NCI-H1048 (cell line): ENCODE measurements around the gene SLC16A8.

Source experiments
- DNase-seq: peaks from one replicate; lab custom pipeline; 2025; lab: John Stamatoyannopoulos, UW

SLC16A8 gene

DNA sequence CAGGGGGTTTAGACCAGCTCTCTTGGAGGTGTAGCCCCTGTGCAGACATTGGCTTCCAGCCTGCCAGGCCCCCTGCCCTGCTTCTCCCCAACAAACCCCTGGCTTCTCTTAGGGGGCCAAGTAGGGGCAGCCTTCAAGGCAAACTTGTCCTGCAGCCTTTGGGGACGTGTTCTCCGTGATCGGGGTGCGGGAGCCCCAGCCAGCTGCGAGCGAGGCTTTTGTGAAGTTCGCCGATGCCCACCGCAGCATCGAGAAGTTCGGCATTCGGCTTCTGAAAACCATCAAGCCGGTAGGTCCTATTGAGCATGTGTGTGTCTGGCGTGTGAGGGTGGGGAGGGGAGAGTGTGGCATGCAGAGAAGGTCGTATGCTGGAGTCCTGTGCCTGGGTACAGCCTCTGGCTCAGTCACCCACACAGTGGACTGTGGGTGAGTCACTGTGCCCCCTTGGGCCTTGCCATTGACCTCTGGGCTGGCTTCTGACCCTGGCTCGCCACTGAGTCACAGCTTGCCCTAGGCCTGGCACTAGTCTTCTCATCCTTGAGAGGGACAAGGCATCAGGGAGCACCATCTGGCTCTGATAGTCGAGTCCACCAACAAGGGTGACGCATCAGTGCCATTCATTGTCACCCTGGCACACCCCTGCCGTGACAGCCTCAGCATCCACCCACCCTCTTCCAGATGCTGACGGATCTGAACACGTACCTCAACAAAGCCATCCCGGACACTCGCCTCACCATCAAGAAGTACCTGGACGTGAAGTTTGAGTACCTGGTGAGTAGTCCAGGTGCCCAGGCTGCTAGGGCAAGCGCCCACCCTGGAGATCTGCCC lies 11.4 kb downstream of the SLC16A8 start:
- no peak for DNase-seq

- DNase-seq, result no peak
Measured at GRCh38 chr22:38071421-38072321, 12.3 kb downstream of the SLC16A8 start.

DNA sequence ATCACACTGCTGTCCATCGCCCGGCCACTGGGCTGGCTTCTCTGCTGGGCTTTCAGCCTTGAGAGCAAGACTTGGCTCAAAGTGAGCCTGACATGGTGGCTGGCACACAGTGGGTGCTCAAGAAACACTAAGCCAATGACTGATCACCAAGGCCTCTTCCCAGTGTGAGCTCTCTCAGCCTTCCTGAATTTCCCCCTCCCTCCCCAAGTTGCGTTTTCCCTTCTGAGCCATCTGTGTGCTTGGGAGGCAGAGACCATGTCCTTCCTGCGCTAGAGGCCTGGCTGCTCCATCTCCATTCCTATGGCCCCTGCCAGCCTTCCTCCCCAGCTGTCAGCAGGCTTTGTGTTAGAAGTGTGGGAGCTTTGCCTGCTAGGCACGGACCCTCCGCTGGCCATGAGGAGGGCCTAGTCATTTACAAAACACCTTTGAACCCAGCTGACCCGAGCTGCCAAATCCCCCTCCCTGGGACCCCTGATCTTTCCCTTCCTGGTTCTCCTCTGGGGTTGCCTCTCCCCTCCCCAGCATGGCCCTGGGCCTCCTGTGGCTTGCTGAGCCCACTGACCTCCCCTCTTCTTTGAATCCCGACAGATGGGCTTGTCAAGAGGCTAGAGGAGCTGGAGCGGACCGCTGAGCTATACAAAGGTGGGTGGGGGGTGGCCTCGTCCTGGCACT lies 13.6 kb downstream of the SLC16A8 start:
- DNase-seq, result no peak

DNA sequence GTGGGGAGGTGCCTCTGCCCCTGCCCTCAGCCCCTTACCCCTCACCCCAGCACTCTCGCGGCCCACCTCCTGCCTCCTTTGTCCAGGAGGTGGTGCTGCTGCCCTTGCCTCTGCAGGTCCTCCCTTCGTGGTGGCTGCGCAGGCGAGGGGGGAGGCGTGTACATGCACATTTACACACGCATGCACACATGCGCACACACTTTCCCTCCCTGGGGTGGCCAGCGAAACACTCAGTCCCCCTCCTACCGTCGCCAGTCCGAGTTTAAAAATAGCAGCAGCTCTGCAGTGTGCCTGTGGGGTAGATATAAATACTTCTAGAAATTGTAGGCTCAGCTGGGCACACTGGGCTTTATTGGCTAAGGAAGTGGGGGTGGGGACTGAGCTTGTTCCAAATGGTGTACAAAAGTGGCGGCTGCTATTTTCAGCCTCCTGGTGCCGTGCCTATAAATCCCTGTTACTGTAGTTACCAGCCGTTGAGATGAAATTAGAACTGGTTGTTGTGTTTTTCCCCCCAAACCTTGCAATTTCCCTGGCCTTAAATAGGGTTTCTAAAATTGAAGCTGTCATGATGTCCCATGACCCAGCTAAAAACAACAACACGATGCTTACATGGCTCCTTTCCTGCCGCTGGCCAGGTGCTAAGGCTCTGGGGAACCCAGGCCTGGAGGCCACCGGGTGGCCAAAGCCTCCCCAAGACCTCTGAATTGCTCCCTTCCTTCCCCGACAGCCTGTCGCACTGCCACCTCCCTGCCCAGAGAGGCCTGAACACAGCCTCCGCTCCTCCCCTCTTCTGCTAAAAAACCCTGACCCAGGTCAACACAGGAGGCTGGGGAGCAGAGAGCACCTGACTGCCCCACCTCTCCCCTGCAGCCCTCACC lies 14.4 kb downstream of the SLC16A8 start:
- DNase-seq, result no peak

DNA sequence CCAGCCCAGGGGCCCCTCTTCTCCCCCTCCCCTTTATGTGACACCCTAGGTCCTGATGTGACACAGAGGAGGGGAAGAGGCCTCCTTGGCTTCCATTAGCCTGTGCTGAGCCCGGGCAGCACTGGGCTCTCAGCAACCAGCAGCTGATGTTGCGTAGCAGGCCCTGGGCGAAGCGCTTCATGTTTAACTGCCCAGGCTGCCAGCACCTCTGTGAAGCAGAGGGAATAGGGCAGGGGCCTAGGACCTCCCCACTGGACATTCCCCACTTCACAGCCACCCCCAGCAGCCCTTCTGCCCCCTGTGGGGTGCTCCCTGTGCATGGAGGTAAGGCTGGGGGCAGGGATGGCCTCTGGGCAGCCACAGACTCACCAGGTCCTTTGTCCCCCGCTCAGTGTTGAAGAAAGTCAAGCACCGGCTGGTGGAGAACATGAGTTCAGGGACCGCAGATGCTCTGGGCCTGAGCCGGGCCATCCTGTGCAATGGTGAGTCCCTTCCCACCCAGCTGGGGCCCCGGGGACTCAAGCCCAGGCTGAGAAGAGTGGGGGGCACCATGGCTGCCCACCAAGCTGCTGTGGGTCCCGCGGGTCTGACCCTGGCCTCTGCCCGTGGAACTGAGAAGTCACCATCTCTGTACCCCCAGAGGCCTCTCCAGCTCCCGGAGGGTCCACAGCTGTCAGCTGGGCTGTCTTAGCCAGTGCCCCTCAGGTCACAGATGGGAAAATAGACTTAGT lies 15.2 kb downstream of the SLC16A8 start:
- no peak for DNase-seq

- no peak for DNase-seq
Measured at GRCh38 chr22:38067761-38068360, 16.1 kb downstream of the SLC16A8 start.

DNA sequence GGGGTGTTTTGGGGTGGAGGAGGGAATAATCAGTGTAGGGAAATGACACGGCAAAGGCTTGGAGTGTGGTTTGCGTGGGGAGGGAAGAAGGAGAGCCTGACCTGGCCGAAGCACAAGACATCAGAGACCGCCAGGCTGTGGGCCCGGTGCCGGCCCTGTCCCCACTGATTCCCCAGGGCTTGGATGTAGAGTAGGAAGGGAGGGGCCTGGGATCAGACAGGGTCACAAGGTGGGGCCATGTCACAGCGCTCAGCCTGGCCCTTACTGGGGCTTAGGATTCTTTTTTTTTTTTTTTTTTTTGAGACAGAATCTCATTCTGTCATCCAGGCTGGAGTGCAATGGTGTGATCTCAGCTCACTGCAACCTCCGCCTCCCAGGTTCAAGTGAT lies 17.0 kb downstream of the SLC16A8 start:
- DNase-seq, result no peak

DNA sequence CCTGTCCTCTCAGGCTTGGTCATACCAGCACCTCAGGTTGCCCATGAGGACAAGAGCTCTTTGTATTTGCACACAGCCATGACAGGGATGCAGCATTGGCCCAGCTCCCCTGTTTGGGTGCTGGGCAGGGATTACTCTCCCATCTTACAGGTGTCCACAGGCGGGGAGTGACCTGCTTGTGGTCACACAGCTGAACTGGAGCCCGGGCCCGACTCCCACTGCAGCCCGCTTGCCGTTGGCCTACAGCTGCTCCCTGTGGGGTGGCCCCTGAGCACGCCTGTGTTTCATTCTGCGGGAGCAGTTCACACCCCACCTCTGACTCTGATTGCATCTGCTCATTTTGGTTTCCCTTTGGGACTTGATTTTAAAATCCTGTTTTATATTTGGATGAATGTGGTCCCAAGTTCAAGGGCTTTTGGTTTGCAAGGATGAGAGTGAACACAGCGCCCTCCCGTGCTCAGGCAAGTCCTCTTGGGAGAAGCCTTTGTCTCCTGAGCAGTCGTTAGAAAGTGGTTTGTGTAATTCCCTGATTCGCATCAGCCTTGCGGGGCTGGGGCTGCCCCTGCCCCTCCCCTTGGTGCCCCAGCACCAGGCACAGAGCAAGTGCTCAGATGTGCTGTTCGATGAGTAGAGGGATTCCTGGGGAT lies 17.5 kb downstream of the SLC16A8 start:
- no peak for DNase-seq

DNA sequence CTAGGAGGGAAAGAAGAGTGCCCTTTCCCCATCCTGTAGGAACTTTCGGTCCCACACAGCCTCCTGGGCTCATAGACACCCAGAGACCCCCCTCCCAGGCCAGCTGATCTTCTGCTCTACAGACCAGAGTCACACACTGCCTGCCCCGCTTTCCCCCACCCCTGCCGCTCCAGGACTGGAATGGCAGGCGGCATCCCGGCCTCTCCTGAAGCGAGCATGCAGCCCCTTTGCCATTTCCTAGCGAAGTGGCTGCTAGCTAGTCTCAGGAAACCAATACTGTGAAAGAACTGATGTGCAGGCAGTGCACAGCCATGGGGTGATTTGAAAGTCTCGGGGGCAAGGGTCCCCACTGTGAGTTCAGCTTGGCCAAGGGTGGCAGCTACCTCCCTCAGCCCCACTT lies 18.4 kb downstream of the SLC16A8 start:
- DNase-seq, result no peak

DNA sequence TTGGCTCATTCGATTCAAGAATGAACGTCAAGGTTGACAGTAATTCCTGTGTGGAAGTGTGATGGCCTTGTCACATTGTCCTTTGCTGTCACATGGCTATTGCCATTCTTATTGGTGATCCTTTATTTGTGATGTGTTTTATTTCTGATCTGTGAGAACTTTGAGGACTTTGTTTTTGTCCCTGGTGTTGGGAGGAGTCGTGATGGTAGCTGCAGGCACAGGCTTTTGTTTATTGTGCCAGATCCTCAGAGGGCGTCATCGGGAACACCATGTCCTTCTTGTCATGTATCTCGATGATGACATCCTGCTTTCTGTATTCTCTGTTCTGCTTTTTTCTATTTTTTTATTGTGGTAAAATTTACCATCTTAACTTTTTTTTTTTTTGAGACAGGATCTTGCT lies 21.2 kb downstream of the SLC16A8 start:
- DNase-seq, result no peak

GRCh38 chr22:38056969-38057891 lies 26.8 kb downstream of the SLC16A8 start, which contains the start of gene PICK1:
Gene PICK1 (plus strand): TSS chr22:38057404. CDS start chr22:38057810, 406 bp downstream.
- peak; percentile 75 for DNase-seq

GRCh38 chr22:38051900-38052862 lies 31.8 kb downstream of the SLC16A8 start:
- DNase-seq, result peak; percentile 58

DNA sequence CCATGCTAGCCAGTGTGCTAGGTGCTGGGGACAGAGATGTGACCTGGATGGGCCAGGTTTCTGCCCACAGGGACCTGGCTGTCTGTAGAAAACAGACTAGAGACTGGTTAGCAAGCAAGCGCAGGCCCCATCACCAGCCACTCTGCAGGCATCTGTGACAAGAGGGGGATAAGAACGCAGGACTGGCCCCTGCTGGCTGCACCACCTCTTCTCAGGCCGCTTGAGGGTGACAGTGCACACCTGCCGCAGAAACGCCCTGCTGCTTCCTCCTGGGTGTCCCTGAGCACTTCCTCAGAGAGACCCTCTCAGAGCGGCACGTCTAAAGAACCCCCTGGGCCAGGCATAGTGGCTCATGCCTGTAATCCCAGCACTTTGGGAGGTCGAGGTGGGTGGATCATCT lies 32.7 kb downstream of the SLC16A8 start:
- no peak for DNase-seq

- DNase-seq, result no peak
Measured at GRCh38 chr22:38050720-38051119, 33.3 kb downstream of the SLC16A8 start.

GRCh38 chr22:38049812-38050619 lies 34.0 kb downstream of the SLC16A8 start:
- no peak for DNase-seq

DNA sequence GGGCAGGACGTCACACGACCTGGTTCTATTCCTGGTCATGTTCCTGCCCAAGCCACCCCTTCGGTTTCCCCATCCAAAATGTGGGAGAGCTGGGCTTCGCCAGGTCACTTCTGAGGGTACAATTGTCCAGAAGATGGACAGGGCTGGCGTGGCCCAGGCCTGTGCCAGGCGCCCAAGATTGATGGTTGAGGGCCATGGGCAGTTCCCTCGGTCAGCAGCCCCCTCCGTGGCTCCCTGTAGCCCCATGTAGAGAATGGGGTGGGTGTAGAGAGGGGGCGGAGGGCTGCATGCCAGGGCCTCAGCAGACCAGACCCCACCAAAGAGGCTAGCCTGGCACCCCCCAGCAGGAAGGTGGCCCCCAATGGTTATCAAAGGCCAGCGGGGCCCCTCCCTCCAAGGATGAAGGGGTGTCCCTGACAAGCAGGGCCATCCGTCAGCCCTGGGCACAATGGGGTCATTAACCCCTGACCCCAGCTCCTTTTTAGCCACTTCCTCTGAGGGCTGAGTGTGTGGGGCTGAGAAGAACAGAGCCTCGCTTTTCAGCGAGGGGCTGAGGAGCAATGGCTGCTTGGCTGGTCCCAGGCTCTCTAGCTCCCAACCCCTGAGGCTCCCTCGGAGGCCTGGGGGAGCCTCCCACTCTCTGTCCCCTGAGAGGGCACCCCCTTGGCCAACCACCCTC lies 37.8 kb downstream of the SLC16A8 start:
- no peak for DNase-seq
